ENCODE measurements around the gene CADM1.

GRCh38 chr11:115501893-115502589 lies 2.2 kb downstream of the CADM1 start:
- TF ChIP-seq CTCF (IDR thresholded peaks at IDR 0.05): no peak
- no peak for TF ChIP-seq POLR2A (IDR thresholded peaks at IDR 0.05)

Measured in heart left ventricle (tissue), 13 donors.